Heart right ventricle (tissue), 16 donors: ENCODE data around the gene CD300LG. TPM values are rescaled to one million over a fixed set of nuclear protein-coding genes. Genes with fewer than 3 reads are reported as not detected.
A peak's percentile ranks its signal among the peaks of the same experiment; 100 is the strongest.

Source experiments
- ATAC-seq, 8 donors: fragments of 200-7000 bp; cut with Tn5 transposase; one replicate each; pipeline ENCODE4 v1.9.1; 2020; ENCODE audit warnings: mild to moderate bottlenecking in 8 of 8, moderate library complexity in 8 of 8, moderate number of reproducible peaks in 1 of 8
- DNase-seq, 2 donors: peaks; one replicate each; pipeline ENCODE4 v3.0.0-alpha.2; 2020
- H3K27ac ChIP-seq, 10 donors: fragments of 200-600 bp; sonication (generic) in 2 of 10; one replicate each; pipeline versions ENCODE4 v1.5.0 to v1.8.0; 2020 to 2022; ENCODE audit warnings: mild to moderate bottlenecking in 3 of 10
- H3K27me3 ChIP-seq, 7 donors: fragments of 200-600 bp; one replicate each; pipeline ENCODE4 v1.8.0; 2021 to 2022; ENCODE audit warnings: mild to moderate bottlenecking in 2 of 7
- H3K36me3 ChIP-seq, 9 donors: fragments of 200-600 bp; sonication (generic) in 1 of 9; one replicate each; pipeline versions ENCODE4 v1.5.0 to v1.8.0; 2020 to 2022; ENCODE audit warnings: mild to moderate bottlenecking in 2 of 9
- H3K4me1 ChIP-seq, 9 donors: fragments of 200-600 bp; sonication (generic) in 1 of 9; one replicate each; pipeline versions ENCODE4 v1.5.0 to v1.8.0; 2020 to 2022; ENCODE audit warnings: mild to moderate bottlenecking in 4 of 9
- H3K4me3 ChIP-seq, 10 donors: fragments of 200-600 bp; sonication (generic) in 2 of 10; one replicate each; pipeline versions ENCODE4 v1.5.0 to v1.8.0; 2020 to 2022; ENCODE audit warnings: mild to moderate bottlenecking in 7 of 10, moderate library complexity in 2 of 10
- H3K9me3 ChIP-seq, 11 donors: fragments of 200-600 bp in 10 of 11; sonication (generic) in 2 of 11; one replicate each; pipeline versions ENCODE4 v1.5.0 to v1.8.0; 2013 to 2022; ENCODE audit warnings: mild to moderate bottlenecking in 2 of 11, control low read depth in 1 of 11, moderate library complexity in 1 of 11
- WGBS, 2 donors: extraction: QIAGEN DNeasy Blood & Tissue Kit; methylation state at CpG; one replicate each; pipeline ENCODE4 v1.1.7; 2013; ENCODE audit warnings: inconsistent platforms in 1 of 2; 5-methylcytosine and 5-hydroxymethylcytosine counted together
- intact Hi-C, 10 donors: fragments of 100-400 bp; cut with DNase I; formaldehyde crosslinking; loops; one replicate each; pipeline versions ENCODE4 v1.11.1 to v1.14.2; 2022
- polyA plus RNA-seq, 2 donors: library from polyadenylated mRNA; stranded (reverse); fragments of 200-250 nt; gene quantifications; one replicate each; pipeline ENCODE4 v1.2.3, GENCODE V29; 2013
- total RNA-seq, 10 donors: library from RNA; stranded (reverse); fragmentation: NEBNext Ultra II Directional in 3 of 10; extraction: Animal tissue kit (Norgen Biotek cat#: 25700) in 3 of 10; gene quantifications; one replicate each; pipeline versions ENCODE4 v1.2.1 to v1.2.4, GENCODE V29; 2021 to 2023
- TF ChIP-seq, protein P1 (sequence below), 9 donors: fragments of 200-600 bp; sonication (generic) in 2 of 9; IDR thresholded peaks; one replicate each; pipeline versions ENCODE4 v1.5.0 to v1.8.0; 2021 to 2022; ENCODE audit warnings: antibody characterized with exemption in 9 of 9, mild to moderate bottlenecking in 5 of 9, moderate library complexity in 1 of 9
- donor health status: Arrhythmogenic right ventricular cardiomyopathy.
- donor health status: ischemic (EF 13 %, LVEDD 7.1; RV severe dilation, severe dysfunction).
- donor health status: healthy with polysubstance abuse.
- donor health status: DM: no; HTN: yes; CAD: no.
- donor health status: DM: no; HTN: no; CAD: no.
- donor health status: ischemic (EF 25% LVEDD 6.9; RV normal size, moderate dysfunction).
- donor health status: ischemic (EF 25% LVEDD 5.7; RV mildly dilated, moderate dysfunction).
- donor health status: healthy.
- donor health status: DM: yes; HTN: yes; CAD: no.
- donor health status: Ischemic cardiomyopathy.
- donor health status: ischemic (EF 35%, LVEDD 5.7; RV mildly dilated, moderate dysfunction).
- donor health status: nonischemic (EF 11% LVEDD 7.7; RV severe dilation, severe dysfunction).
- donor health status: DM: yes; HTN: yes; CAD: no.
- donor health status: PGD.
- donor health status: ischemic (EF 29% LVEDD 5.4; RV normal size, mild dysfunction).
- donor health status: nonischemic (EF 23%, LVEDD 6.1; RV moderate dilation, normal function).

Gene CD300LG
- total and polyA plus RNA-seq, 12 donors, result 3.8 to 70.9 (median 14.5) TPM

DNA sequence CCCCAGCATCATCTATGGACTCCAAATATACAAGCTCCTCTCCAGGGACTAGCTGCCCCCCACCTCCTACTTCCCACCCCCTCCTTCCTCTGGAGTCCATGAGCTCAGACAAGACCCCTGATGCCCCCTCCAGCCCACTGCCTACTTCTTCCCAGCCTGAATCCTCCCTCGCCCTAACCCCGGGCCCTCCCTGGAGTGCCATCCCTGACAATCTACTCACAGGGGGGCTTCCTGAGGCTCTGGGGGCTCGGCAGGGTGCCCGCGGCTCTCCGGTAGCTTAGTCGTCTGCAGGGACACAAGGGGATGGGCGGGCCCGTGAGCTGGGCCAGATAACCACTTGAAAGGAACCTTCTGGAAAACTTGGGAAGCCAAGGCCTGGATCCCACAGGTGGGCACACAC is 29.1 kb upstream of the CD300LG start:
- no peak for ATAC-seq
- TF ChIP-seq, protein P1, sequence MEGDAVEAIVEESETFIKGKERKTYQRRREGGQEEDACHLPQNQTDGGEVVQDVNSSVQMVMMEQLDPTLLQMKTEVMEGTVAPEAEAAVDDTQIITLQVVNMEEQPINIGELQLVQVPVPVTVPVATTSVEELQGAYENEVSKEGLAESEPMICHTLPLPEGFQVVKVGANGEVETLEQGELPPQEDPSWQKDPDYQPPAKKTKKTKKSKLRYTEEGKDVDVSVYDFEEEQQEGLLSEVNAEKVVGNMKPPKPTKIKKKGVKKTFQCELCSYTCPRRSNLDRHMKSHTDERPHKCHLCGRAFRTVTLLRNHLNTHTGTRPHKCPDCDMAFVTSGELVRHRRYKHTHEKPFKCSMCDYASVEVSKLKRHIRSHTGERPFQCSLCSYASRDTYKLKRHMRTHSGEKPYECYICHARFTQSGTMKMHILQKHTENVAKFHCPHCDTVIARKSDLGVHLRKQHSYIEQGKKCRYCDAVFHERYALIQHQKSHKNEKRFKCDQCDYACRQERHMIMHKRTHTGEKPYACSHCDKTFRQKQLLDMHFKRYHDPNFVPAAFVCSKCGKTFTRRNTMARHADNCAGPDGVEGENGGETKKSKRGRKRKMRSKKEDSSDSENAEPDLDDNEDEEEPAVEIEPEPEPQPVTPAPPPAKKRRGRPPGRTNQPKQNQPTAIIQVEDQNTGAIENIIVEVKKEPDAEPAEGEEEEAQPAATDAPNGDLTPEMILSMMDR (IDR thresholded peaks at IDR 0.05), result no peak
- 86 to 88% methylated on average over 9 of the region's 9 CpGs for WGBS, 2 donors
- no peak for DNase-seq
- no peaks in the 10 kb centered on the region for H3K27me3 ChIP-seq
- H3K4me1 ChIP-seq, result peaks cover 0 to 23% (median 5%) of the 10 kb centered on the region in 9 donors
- intact Hi-C loops, result no loop called here
- H3K27ac ChIP-seq, result peak overlapping the region in 3 of 10 donors; percentile 20 to 45 (median 44)
- no peak overlapping the region for H3K4me3 ChIP-seq
- peaks cover 0 to 91% (median 27%) of the 10 kb centered on the region in 9 donors for H3K36me3 ChIP-seq
- H3K9me3 ChIP-seq, result no peaks in the 10 kb centered on the region

DNA sequence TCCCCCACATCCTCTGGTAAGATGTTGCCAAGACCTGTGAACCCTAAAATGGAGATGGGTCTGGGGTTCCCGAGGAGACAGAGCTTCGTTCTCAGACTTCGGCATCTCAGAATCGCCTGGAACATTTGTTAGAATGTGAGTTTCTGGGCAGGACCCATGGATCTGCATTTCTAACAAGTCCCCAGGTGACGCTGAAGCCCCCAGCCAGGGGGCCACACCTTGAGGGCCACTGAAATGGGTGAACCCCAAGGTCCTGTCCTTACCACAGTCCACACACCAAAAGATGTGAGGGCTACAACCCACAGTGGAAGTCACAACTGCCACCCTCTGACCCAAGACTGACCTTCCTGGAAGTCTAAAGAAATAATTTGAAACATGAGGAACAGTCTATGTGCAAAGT is 28.0 kb upstream of the CD300LG start:
- DNase-seq (no peak), ATAC-seq (no peak)
- peaks cover 0 to 90% (median 16%) of the 10 kb centered on the region in 9 donors for H3K36me3 ChIP-seq
- no peak overlapping the region for H3K27ac ChIP-seq
- 94 to 98% methylated on average over 5 of the region's 5 CpGs for WGBS, 2 donors
- intact Hi-C loops, result no loop called here
- TF ChIP-seq, protein P1 (IDR thresholded peaks at IDR 0.05), result no peak
- H3K27me3 ChIP-seq, result no peaks in the 10 kb centered on the region
- peaks cover 0 to 32% (median 11%) of the 10 kb centered on the region in 9 donors for H3K4me1 ChIP-seq
- H3K4me3 ChIP-seq, result no peak overlapping the region
- H3K9me3 ChIP-seq, result no peaks in the 10 kb centered on the region

DNA sequence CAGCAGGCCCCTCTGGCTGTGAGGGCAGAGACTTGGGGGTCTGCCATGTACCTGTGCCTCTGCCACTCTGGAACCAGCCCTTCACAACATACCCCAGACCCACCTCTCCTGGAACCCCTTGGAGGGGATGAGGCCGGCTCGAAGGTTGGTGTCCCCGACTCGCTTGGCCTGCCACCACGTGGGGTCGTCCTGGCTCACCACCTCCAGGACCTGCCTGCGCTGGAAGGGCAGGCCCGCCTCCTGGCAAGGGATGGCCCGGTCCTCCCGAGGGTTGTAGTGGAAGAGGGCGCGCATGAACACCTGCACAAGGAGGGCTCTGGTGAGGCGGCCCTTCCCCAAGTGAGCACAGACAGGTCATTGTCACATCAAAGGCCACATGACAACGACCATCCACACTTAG is 26.2 kb upstream of the CD300LG start:
- ATAC-seq (no peak), DNase-seq (no peak)
- TF ChIP-seq, protein P1 (IDR thresholded peaks at IDR 0.05), result no peak
- WGBS, 2 donors, result 88 to 89% methylated on average over 14 of the region's 14 CpGs
- H3K9me3 ChIP-seq, result no peaks in the 10 kb centered on the region
- peak overlapping the region in 2 of 10 donors; percentile 17 to 83 for H3K27ac ChIP-seq
- intact Hi-C loops, result no loop called here
- H3K4me1 ChIP-seq, result peaks cover 3 to 49% (median 18%) of the 10 kb centered on the region in 9 donors
- H3K27me3 ChIP-seq, result no peaks in the 10 kb centered on the region
- peaks cover 0 to 87% (median 8%) of the 10 kb centered on the region in 9 donors for H3K36me3 ChIP-seq
- H3K4me3 ChIP-seq, result no peak overlapping the region

GRCh38 chr17:43822570-43823190 is 24.3 kb upstream of the CD300LG start:
- Histone ChIP-seq H3K4me3 (no peak overlapping the region), H3K9me3 (no peaks in the 10 kb centered on the region), H3K27ac (peak overlapping the region; percentile 31 to 90 (median 82)), H3K27me3 (no peaks in the 10 kb centered on the region), H3K4me1 (peaks cover 3 to 49% (median 18%) of the 10 kb centered on the region in 9 donors), H3K36me3 (peaks cover 0 to 87% (median 21%) of the 10 kb centered on the region in 9 donors)
- DNase-seq, result no peak
- intact Hi-C loops, result no loop called here
- 71 to 80% methylated on average over 5 of the region's 5 CpGs for WGBS, 2 donors
- peak in 7 of 8 donors; percentile 8 to 43 (median 18) for ATAC-seq
- TF ChIP-seq, protein P1 (IDR thresholded peaks at IDR 0.05), result no peak
